BLaER1 treated with 17β-estradiol and CSF1 and Interleukin-3, amounts not matched to agents 10 nM and 100 nM (cell line): ENCODE measurements around the gene IMMP2L.

Experiments
- H3K27ac ChIP-seq, 11 experiments: shearing (Covaris generic); formaldehyde crosslinking; 2 replicates each; pipeline ENCODE4 v1.8.1; 2022
- H3K27me3 ChIP-seq, 11 experiments: shearing (Covaris generic); formaldehyde crosslinking; 2 replicates each; pipeline ENCODE4 v1.8.1; 2022
- H3K36me3 ChIP-seq, 11 experiments: shearing (Covaris generic); formaldehyde crosslinking; 2 replicates each; pipeline ENCODE4 v1.8.1; 2022
- H3K4me1 ChIP-seq, 10 experiments: shearing (Covaris generic); formaldehyde crosslinking; 2 replicates each; pipeline ENCODE4 v1.8.1; 2022
- H3K4me2 ChIP-seq, 11 experiments: shearing (Covaris generic); formaldehyde crosslinking; 2 replicates each; pipeline ENCODE4 v1.8.1; 2022
- H3K4me3 ChIP-seq, 10 experiments: shearing (Covaris generic); formaldehyde crosslinking; 2 replicates each; pipeline ENCODE4 v1.8.1; 2022
- H3K9ac ChIP-seq, 11 experiments: shearing (Covaris generic); formaldehyde crosslinking; 2 replicates each; pipeline ENCODE4 v1.8.1; 2022
- H3K9me3 ChIP-seq, 11 experiments: shearing (Covaris generic); formaldehyde crosslinking; replicated peaks in 1 of 11; 2 replicates each; pipeline ENCODE4 v1.8.1; 2022
- H4K20me1 ChIP-seq, 11 experiments: shearing (Covaris generic); formaldehyde crosslinking; 2 replicates each; pipeline ENCODE4 v1.8.1; 2022
- Cebpa-rat ChIP-seq, 11 experiments: shearing (Covaris generic); IDR thresholded peaks; 2 replicates each; pipeline ENCODE4 v1.8.1; 2022

The IMMP2L gene

GRCh38 chr7:110804501-110804900 lies 757.8 kb downstream of the IMMP2L start:
- H3K9me3 ChIP-seq, result no peaks in the 10 kb centered on the region
- H3K27me3 ChIP-seq, result no peaks in the 10 kb centered on the region
- no peaks in the 10 kb centered on the region for H4K20me1 ChIP-seq
- no peak overlapping the region for H3K9ac ChIP-seq
- TF ChIP-seq Cebpa-rat (IDR thresholded peaks at IDR 0.05), result no peak
- no peaks in the 10 kb centered on the region for H3K4me1 ChIP-seq
- no peak overlapping the region for H3K4me2 ChIP-seq
- H3K27ac ChIP-seq, result no peak overlapping the region
- H3K36me3 ChIP-seq, result no peaks in the 10 kb centered on the region
- H3K4me3 ChIP-seq, result no peak overlapping the region

- H3K4me3 ChIP-seq, result no peak overlapping the region
- H3K27me3 ChIP-seq, result no peaks in the 10 kb centered on the region
- no peak overlapping the region for H3K9ac ChIP-seq
- no peak overlapping the region for H3K27ac ChIP-seq
- no peaks in the 10 kb centered on the region for H4K20me1 ChIP-seq
- H3K36me3 ChIP-seq, result no peaks in the 10 kb centered on the region
- no peak for TF ChIP-seq Cebpa-rat (IDR thresholded peaks at IDR 0.05)
- no peaks in the 10 kb centered on the region for H3K9me3 ChIP-seq
- H3K4me2 ChIP-seq, result no peak overlapping the region
- H3K4me1 ChIP-seq, result no peaks in the 10 kb centered on the region
These were observed 758.6 kb downstream of the IMMP2L start for GRCh38 chr7:110803602-110804143.

DNA sequence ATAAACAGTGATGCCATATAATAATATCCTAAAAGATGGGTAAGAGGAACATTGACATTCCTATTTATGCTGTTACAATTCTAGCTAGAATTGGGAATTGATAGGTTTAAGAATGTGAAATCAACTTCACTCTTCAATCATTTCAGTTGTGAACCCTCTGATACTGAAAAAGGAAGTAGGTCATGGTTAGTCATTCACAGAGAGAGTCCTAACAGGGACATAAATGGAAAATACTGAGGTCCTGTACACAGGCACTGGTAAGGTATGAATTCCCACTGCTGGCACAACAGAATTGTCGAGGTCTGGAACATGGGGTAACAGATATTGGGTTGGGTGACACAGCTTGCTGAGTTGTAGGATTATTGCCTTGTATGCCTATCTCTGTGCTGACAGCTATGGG lies 760.8 kb downstream of the IMMP2L start:
- Histone ChIP-seq H3K4me2 (no peak overlapping the region), H4K20me1 (no peaks in the 10 kb centered on the region), H3K4me3 (no peak overlapping the region), H3K9ac (no peak overlapping the region), H3K36me3 (no peaks in the 10 kb centered on the region), H3K4me1 (no peaks in the 10 kb centered on the region), H3K9me3 (no peaks in the 10 kb centered on the region), H3K27me3 (no peaks in the 10 kb centered on the region), H3K27ac (no peak overlapping the region)
- no peak for TF ChIP-seq Cebpa-rat (IDR thresholded peaks at IDR 0.05)

GRCh38 chr7:110800984-110801383 lies 761.3 kb downstream of the IMMP2L start:
- H3K36me3 ChIP-seq, result no peaks in the 10 kb centered on the region
- TF ChIP-seq Cebpa-rat (IDR thresholded peaks at IDR 0.05), result no peak
- H3K9ac ChIP-seq, result no peak overlapping the region
- H3K9me3 ChIP-seq, result no peaks in the 10 kb centered on the region
- H4K20me1 ChIP-seq, result no peaks in the 10 kb centered on the region
- no peak overlapping the region for H3K27ac ChIP-seq
- no peak overlapping the region for H3K4me3 ChIP-seq
- H3K4me2 ChIP-seq, result no peak overlapping the region
- H3K4me1 ChIP-seq, result no peaks in the 10 kb centered on the region
- H3K27me3 ChIP-seq, result no peaks in the 10 kb centered on the region

DNA sequence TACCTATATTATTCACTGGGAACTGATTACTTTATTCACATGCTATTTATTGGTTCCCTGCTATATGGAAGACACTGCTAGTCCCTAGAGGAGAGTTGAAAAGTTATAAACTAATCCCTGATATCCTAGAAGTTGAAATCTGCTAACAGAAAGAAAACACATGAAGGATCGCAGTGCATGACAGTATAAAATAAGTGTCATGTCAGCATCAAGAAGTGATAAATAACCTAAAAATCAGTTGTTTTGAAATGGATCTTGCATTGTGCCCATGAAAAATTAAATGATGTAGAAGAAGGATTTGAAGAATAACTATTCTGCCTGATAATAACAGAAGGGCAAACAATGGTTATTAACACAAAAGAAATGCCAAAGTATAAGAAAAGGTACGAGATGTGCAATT lies 764.6 kb downstream of the IMMP2L start:
- H3K9ac ChIP-seq, result no peak overlapping the region
- H3K4me1 ChIP-seq, result no peaks in the 10 kb centered on the region
- H4K20me1 ChIP-seq, result no peaks in the 10 kb centered on the region
- no peaks in the 10 kb centered on the region for H3K9me3 ChIP-seq
- no peak overlapping the region for H3K27ac ChIP-seq
- no peaks in the 10 kb centered on the region for H3K36me3 ChIP-seq
- no peaks in the 10 kb centered on the region for H3K27me3 ChIP-seq
- TF ChIP-seq Cebpa-rat (IDR thresholded peaks at IDR 0.05), result no peak
- no peak overlapping the region for H3K4me3 ChIP-seq
- no peak overlapping the region for H3K4me2 ChIP-seq

GRCh38 chr7:110790992-110791391 lies 771.3 kb downstream of the IMMP2L start:
- H4K20me1 ChIP-seq, result no peaks in the 10 kb centered on the region
- TF ChIP-seq Cebpa-rat (IDR thresholded peaks at IDR 0.05), result no peak

GRCh38 chr7:110786328-110786965 lies 775.8 kb downstream of the IMMP2L start:
- Histone ChIP-seq H3K9ac (no peak overlapping the region), H3K27me3 (no peaks in the 10 kb centered on the region), H3K4me3 (no peak overlapping the region), H3K4me1 (no peaks in the 10 kb centered on the region), H3K4me2 (no peak overlapping the region), H3K27ac (no peak overlapping the region), H3K9me3 (no peaks in the 10 kb centered on the region), H3K36me3 (no peaks in the 10 kb centered on the region), H4K20me1 (no peaks in the 10 kb centered on the region)
- TF ChIP-seq Cebpa-rat (IDR thresholded peaks at IDR 0.05), result no peak

More at GRCh38 chr7:110790992-110791391, 771.3 kb downstream of the IMMP2L start:
- Histone ChIP-seq H3K4me2 (no peak overlapping the region), H3K9ac (no peak overlapping the region), H3K4me1 (no peaks in the 10 kb centered on the region), H3K9me3 (no peaks in the 10 kb centered on the region), H3K4me3 (no peak overlapping the region), H3K36me3 (no peaks in the 10 kb centered on the region), H3K27ac (no peak overlapping the region), H3K27me3 (no peaks in the 10 kb centered on the region)

DNA sequence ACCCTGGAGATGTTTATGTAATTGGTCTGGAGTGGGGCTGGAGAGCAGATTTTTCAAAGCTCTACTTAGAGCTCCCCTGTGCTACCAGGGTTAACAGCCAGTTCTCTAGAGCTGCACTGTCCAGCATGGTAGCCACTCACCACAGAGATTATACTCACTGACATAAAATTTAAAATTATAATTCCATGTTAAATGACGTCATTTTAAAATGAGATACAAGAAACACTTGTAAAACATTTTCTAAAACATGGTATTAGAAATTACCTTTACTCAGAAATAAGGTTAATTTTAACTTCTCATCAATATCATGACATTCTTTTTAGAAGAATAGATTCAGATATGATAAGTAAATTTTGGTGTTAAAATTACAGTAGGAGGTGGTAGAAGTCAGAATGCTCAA lies 777.5 kb downstream of the IMMP2L start:
- Histone ChIP-seq H3K4me3 (no peak overlapping the region), H3K4me2 (no peak overlapping the region), H3K27me3 (no peaks in the 10 kb centered on the region), H4K20me1 (no peaks in the 10 kb centered on the region), H3K9me3 (no peaks in the 10 kb centered on the region), H3K36me3 (no peaks in the 10 kb centered on the region), H3K27ac (no peak overlapping the region), H3K4me1 (no peaks in the 10 kb centered on the region), H3K9ac (no peak overlapping the region)
- TF ChIP-seq Cebpa-rat (IDR thresholded peaks at IDR 0.05), result no peak

- H3K4me1 ChIP-seq, result no peaks in the 10 kb centered on the region
- H3K4me3 ChIP-seq, result no peak overlapping the region
- TF ChIP-seq Cebpa-rat (IDR thresholded peaks at IDR 0.05), result no peak
- H3K9ac ChIP-seq, result no peak overlapping the region
- H3K36me3 ChIP-seq, result no peaks in the 10 kb centered on the region
- no peaks in the 10 kb centered on the region for H4K20me1 ChIP-seq
- H3K4me2 ChIP-seq, result no peak overlapping the region
- H3K27me3 ChIP-seq, result no peaks in the 10 kb centered on the region
- H3K27ac ChIP-seq, result no peak overlapping the region
- no peaks in the 10 kb centered on the region for H3K9me3 ChIP-seq
These were observed 781.6 kb downstream of the IMMP2L start for GRCh38 chr7:110780712-110781111.

GRCh38 chr7:110779339-110779738 lies 783.0 kb downstream of the IMMP2L start:
- H4K20me1 ChIP-seq, result no peaks in the 10 kb centered on the region
- H3K9ac ChIP-seq, result no peak overlapping the region
- no peaks in the 10 kb centered on the region for H3K27me3 ChIP-seq
- no peak overlapping the region for H3K27ac ChIP-seq
- no peak overlapping the region for H3K4me3 ChIP-seq
- H3K9me3 ChIP-seq, result no peaks in the 10 kb centered on the region
- TF ChIP-seq Cebpa-rat (IDR thresholded peaks at IDR 0.05), result no peak
- no peak overlapping the region for H3K4me2 ChIP-seq
- no peaks in the 10 kb centered on the region for H3K4me1 ChIP-seq
- no peaks in the 10 kb centered on the region for H3K36me3 ChIP-seq
